CD4-positive, alpha-beta T cell treated with Interleukin-6 for 4 hours (primary cell): ENCODE measurements around the gene ITGB2.

Experiments
- DNase-seq: peaks from one replicate; pipeline ENCODE4 v3.0.0-alpha.2; 2020; ENCODE audit warnings: mixed read lengths

The ITGB2 gene

DNA sequence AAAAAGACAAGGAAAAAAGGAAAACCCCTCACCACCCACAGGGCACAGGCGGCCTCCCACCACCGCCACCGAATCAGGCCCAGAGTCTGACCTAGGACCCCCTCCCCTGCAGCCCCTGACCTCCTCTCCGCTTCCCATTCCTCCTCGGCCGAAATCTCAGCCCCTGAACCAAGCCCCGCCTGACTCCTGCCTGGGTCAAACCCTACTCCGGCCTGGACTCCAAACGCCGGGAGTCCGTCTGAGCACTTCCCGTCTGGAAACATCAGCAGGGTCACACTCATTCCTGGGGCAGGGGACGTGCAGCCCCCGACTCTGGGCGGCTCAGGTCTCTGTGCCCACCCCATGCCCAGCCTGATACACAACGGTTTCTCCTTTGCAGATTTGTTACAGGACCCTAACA lies 76.4 kb downstream of the ITGB2 start:
- DNase-seq = no peak

- no peak for DNase-seq
Observed at GRCh38 chr21:44842721-44843445, 77.8 kb downstream of the ITGB2 start.

DNA sequence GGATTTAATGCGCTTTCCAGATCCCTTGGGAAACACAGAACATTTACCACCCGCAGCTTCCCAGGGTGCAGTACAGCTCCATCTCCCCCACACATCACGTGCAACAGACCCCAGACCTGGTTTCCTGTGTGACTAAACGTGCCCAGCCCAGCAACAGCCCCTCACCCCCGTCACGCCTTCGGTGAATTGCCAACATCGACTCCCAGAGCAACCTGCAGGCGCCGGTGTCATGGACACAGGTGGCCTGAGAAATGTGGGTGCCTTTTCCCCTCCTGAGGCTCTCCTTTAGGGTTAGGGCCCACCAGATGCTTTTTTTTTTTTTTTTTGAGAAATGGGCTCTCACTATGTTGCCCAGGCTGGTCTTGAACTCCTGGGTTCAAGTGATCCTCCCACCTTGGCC lies 78.6 kb downstream of the ITGB2 start:
- DNase-seq = no peak

- no peak for DNase-seq
Observed at GRCh38 chr21:44840771-44841170, 79.9 kb downstream of the ITGB2 start.

DNA sequence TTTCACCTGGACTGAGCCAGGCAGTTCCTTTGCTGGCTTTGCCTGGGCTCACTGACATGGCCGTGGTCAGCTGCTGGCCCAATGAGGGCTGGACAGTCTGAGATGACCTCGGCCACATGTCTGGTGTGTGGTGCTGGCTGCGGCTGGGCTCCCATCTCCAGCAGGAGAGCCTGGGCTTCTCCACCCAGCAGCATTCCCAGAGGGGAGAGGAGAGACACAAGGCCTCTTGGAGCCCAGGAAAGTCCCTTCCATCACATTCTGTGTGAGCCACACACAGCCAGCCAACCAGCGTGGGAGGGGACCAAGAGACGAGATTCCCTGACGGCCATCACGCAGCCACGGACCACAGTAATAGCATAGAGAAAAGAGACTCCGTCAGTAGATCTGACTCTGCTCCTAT lies 81.7 kb downstream of the ITGB2 start:
- DNase-seq = no peak

DNA sequence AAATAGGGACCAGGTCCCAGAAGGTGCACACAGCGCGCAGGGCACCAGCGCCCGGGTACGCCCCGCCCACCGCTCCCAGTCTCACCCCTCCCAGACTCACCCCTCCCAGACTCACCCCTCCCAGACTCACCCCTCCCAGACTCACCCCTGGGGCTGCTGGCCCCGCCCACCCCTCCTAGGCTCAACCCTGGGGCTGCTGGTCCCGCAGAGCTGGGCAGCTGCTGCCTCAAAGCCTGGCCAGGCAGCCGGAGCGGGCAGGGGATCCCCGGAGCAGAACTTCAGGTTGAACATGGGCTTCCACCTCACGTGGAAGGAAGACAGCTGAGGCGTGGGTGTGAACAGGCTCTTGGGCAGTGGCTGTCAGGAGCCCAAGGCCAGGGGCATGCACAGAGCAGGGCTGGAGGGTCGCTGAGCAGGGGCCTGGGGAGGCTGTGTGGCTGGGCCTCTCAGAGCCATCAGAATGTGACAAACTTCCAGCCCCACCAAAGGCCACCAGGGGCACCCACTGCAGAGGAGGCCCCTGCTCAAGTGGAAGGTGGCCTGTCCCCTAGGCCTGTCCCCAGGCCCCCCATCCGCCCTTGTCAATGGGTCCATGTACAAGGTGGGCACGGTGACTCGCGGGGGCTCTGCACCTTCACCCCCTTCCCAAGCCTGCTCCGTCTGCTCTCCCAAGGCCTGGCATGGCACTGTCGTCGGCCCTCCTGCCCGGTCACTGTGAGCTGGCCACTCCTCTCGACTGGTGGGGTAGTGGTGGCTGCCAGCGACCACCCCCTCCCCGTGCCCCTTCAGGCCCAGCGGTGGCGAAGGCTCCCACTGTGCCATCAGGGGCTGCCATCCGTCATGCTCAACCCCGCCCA lies 82.4 kb downstream of the ITGB2 start:
- DNase-seq = no peak

DNA sequence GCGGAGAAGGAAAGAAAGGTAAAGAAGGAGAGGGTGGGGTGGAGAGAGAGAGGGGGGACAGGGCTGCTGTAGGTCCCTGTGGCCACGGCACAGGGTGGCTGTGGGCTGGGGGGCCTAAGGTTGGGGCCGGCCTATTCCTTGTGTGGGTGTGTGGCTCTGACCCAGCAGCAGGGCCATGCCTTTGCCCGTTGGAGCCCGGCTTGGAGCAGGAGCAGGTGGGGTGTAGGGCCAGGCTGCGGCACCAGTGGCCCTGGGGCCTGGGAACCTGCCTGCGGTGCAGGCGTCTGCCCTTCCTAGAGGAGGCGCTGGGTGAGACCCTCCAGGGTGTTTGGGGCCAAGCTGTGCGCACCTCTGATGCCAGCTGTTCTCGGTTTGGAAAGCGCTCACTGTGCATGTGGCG lies 83.2 kb downstream of the ITGB2 start:
- no peak for DNase-seq

DNA sequence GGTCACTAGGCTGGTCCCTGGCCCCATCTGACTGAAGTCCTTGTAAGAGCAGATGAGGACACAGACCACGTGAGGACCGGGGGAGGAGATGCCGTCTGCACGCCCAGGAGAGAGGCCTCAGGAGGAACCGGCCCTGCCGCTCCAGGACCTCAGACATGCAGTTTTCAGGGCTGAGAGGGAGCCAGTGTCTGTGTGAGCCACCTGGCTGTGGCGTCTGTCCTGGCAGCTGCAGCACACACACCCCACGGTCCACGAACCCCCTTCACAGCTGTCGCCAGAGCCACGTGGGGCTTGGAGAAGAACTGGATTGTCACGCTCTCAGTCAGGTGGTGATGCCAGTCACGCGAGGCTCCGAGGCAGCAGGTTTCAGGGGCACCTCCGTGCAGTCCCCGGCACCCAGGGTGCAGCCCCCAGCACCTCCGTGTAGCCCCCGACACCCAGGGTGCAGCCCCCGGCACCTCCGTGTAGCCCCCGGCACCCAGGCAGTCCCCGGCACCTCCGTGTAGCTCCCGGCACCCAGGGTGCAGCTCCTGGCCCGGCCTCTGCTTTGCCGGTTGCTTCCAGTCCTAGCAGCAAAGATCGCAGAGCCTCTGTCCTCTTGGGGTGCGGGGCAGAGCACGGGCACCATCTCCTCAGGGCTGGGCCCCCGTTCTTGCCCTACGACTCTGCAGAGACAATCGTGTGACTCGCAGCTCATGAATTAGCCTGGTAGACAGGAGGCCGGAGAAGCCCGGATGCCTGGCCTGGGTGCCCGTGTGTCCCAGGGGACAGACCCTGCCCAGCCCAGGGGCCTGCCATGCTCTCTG lies 83.8 kb downstream of the ITGB2 start:
- DNase-seq = no peak

DNA sequence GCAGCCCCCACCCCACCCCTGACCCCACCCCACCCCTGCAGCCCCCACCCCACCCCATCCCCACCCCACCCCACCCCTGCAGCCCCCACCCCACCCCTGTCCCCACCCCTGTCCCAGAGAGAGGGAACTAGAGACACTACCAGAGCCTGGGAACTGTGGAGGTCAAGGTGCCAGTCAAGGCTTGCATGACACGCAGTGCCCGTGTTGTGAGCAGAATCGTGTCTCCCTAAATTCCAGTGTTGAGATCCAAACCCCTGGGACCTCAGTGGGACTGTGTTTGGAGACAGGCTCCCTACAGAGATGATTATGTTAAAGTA lies 84.4 kb downstream of the ITGB2 start:
- DNase-seq = no peak
